ENCODE data around the gene EFHC1.

GRCh38 chr6:52417675-52418111 lies 2.4 kb upstream of the EFHC1 start:
- TF ChIP-seq POLR2A (IDR thresholded peaks at IDR 0.05; ENCODE audit: low read depth, low read length) (no peak), POLR2AphosphoS5 (IDR thresholded peaks at IDR 0.05; ENCODE audit: low read depth, low read length) (no peak)

Data from GM12892 (cell line).